Neural cell (in vitro differentiated cells): ENCODE results near the gene CCN5. TPM values are rescaled to one million over a fixed set of nuclear protein-coding genes. Genes with fewer than 3 reads are reported as not detected.
A peak's percentile ranks its signal among the peaks of the same experiment; 100 is the strongest.

ENCODE experiments used
- H2AFZ ChIP-seq: fragments of 200-600, 300-800 bp; sonication (generic), shearing (Covaris generic); 2 replicates; pipeline ENCODE4 v1.6.0; 2014; ENCODE audit warnings: low read depth, mild to moderate bottlenecking, antibody characterized with exemption, low read length, moderate library complexity
- H3F3A ChIP-seq: fragments of 200-600 bp; shearing (Covaris generic); 2 replicates; pipeline ENCODE4 v1.6.1; 2016; ENCODE audit warnings: mild to moderate bottlenecking, moderate library complexity, mixed read lengths, antibody characterized with exemption, low read length; ENCODE audit not compliant: insufficient read depth, poor library complexity, severe bottlenecking
- H3K27ac ChIP-seq: fragments of 200-600, 300-800 bp; sonication (generic), shearing (Covaris generic); 2 replicates; pipeline ENCODE4 v1.5.1; 2014; ENCODE audit warnings: mild to moderate bottlenecking, low read length, moderate library complexity
- H3K27me3 ChIP-seq: fragments of 300-800, 200-600 bp; sonication (generic), shearing (Covaris generic); 2 replicates; pipeline ENCODE4 v1.6.0; 2014; ENCODE audit warnings: mild to moderate bottlenecking, low read depth, low read length, moderate library complexity; ENCODE audit not compliant: insufficient read depth
- H3K36me3 ChIP-seq: fragments of 300-800, 200-600 bp; sonication (generic), shearing (Covaris generic); 2 replicates; pipeline ENCODE4 v1.5.1; 2014; ENCODE audit warnings: mild to moderate bottlenecking, antibody characterized with exemption, low read length, moderate library complexity; ENCODE audit not compliant: insufficient read depth
- H3K4me2 ChIP-seq: fragments of 300-800, 200-600 bp; sonication (generic), shearing (Covaris generic); 2 replicates; pipeline ENCODE4 v1.6.0; 2014; ENCODE audit warnings: mild to moderate bottlenecking, low read length
- H3K4me3 ChIP-seq: fragments of 300-800, 200-600 bp; sonication (generic), shearing (Covaris generic); 2 replicates; pipeline ENCODE4 v1.5.1; 2014; ENCODE audit warnings: mild to moderate bottlenecking, low read length, moderate library complexity
- H3K79me2 ChIP-seq: fragments of 200-600 bp; shearing (Covaris generic); replicated peaks from 2 replicates; pipeline ENCODE4 v1.6.0; 2014; ENCODE audit warnings: mild to moderate bottlenecking, low read length, moderate library complexity; ENCODE audit not compliant: insufficient read depth
- H3K9ac ChIP-seq: fragments of 300-800, 200-600 bp; sonication (generic), shearing (Covaris generic); 2 replicates; pipeline ENCODE4 v1.6.1; 2016; ENCODE audit warnings: mild to moderate bottlenecking, low read length, mixed read lengths
- H3K9me2 ChIP-seq: fragments of 200-600 bp; shearing (Covaris generic); 2 replicates; pipeline ENCODE4 v1.6.1; 2016; ENCODE audit warnings: mild to moderate bottlenecking, low read length, mixed read lengths; ENCODE audit not compliant: insufficient read depth
- H3K9me3 ChIP-seq: fragments of 200-600, 300-800 bp; sonication (generic), shearing (Covaris generic); 2 replicates; pipeline ENCODE4 v1.6.1; 2016; ENCODE audit warnings: mild to moderate bottlenecking, mixed run types, low read length, moderate library complexity, mixed read lengths
- H4K20me1 ChIP-seq: fragments of 200-600 bp; shearing (Covaris generic); 2 replicates; pipeline ENCODE4 v1.6.1; 2016; ENCODE audit warnings: mild to moderate bottlenecking, mixed run types; ENCODE audit not compliant: insufficient read depth
- CTCF ChIP-seq: fragments of 450-650 bp; IDR thresholded peaks from 2 replicates; pipeline ENCODE4 v1.5.1; 2014; ENCODE audit warnings: antibody characterized with exemption, mild to moderate bottlenecking, moderate library complexity; ENCODE audit not compliant: poor library complexity, severe bottlenecking
- EP300 ChIP-seq: fragments of 450-650 bp; conservative IDR thresholded peaks from 2 replicates; pipeline ENCODE4 v1.6.1; 2014; ENCODE audit warnings: antibody characterized with exemption, mild to moderate bottlenecking, moderate library complexity; ENCODE audit not compliant: poor library complexity, severe bottlenecking
- EZH2 ChIP-seq: fragments of 200-600, 300-800 bp; shearing (Covaris generic), sonication (generic); IDR thresholded peaks from 2 replicates; pipeline ENCODE4 v1.6.1; 2014; ENCODE audit warnings: antibody characterized with exemption, low read length, borderline replicate concordance, mild to moderate bottlenecking; ENCODE audit not compliant: insufficient read depth, poor library complexity, severe bottlenecking
- MXI1 ChIP-seq: fragments of 450-650 bp; conservative IDR thresholded peaks from 2 replicates; pipeline ENCODE4 v1.6.1; 2014; ENCODE audit warnings: antibody characterized with exemption, mild to moderate bottlenecking; ENCODE audit not compliant: poor library complexity, severe bottlenecking
- POLR2AphosphoS5 ChIP-seq: IDR thresholded peaks from 2 replicates; pipeline ENCODE4 v1.6.1; 2012
- RAD21 ChIP-seq: fragments of 450-650 bp; conservative IDR thresholded peaks from 2 replicates; pipeline ENCODE4 v1.6.1; 2014; ENCODE audit warnings: antibody characterized with exemption, mild to moderate bottlenecking, moderate library complexity
- SMC3 ChIP-seq: fragments of 450-650 bp; conservative IDR thresholded peaks from 2 replicates; pipeline ENCODE4 v1.6.1; 2014; ENCODE audit warnings: antibody characterized with exemption, mild to moderate bottlenecking, moderate library complexity; ENCODE audit not compliant: poor library complexity
- TAF1 ChIP-seq: IDR thresholded peaks from 2 replicates; pipeline ENCODE4 v1.6.1; 2012; ENCODE audit warnings: low read depth
- polyA plus RNA-seq: library from polyadenylated mRNA; depleted of rRNA; stranded (reverse); fragments of >200 nt; gene quantifications from 2 replicates; pipeline ENCODE4 v1.2.3, GENCODE V29; 2014
- TF ChIP-seq, protein P1 (sequence below): IDR thresholded peaks from 2 replicates; pipeline ENCODE4 v1.6.1; 2012; ENCODE audit warnings: borderline replicate concordance

CCN5 gene
- polyA plus RNA-seq, 1 donor from 2014 or later, result not detected

DNA sequence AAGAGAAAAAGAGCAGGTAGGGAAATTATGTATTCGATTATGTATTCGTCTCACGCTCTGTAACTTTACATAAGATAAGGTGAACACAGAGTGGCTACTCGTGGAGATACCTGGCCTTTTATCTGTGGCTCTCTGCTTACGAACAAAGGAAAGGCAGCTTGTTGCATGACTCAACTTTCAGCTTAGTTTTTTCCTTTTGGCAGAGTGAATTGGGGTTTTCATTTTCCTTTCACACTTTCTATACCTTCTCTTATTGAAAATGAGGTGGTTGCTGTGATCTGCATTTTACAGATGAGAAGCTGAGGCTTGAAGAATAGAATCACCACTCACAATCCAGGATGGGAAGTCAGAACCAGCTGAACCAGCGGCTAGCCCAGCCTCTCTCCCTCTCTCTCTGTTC, 17.2 kb downstream of the CCN5 start:
- no peaks in the 10 kb centered on the region for H3K27me3 ChIP-seq
- H3K79me2 ChIP-seq, result no peaks in the 10 kb centered on the region
- H3F3A ChIP-seq, result no peaks in the 10 kb centered on the region
- no peaks in the 10 kb centered on the region for H3K9me2 ChIP-seq
- H2AFZ ChIP-seq, result no peak overlapping the region
- H3K9me3 ChIP-seq, result no peaks in the 10 kb centered on the region
- H3K9ac ChIP-seq, result no peak overlapping the region
- H3K36me3 ChIP-seq, result no peaks in the 10 kb centered on the region
- no peaks in the 10 kb centered on the region for H4K20me1 ChIP-seq
- no peak overlapping the region for H3K4me2 ChIP-seq
- no peak overlapping the region for H3K27ac ChIP-seq
- TF ChIP-seq, protein P1, sequence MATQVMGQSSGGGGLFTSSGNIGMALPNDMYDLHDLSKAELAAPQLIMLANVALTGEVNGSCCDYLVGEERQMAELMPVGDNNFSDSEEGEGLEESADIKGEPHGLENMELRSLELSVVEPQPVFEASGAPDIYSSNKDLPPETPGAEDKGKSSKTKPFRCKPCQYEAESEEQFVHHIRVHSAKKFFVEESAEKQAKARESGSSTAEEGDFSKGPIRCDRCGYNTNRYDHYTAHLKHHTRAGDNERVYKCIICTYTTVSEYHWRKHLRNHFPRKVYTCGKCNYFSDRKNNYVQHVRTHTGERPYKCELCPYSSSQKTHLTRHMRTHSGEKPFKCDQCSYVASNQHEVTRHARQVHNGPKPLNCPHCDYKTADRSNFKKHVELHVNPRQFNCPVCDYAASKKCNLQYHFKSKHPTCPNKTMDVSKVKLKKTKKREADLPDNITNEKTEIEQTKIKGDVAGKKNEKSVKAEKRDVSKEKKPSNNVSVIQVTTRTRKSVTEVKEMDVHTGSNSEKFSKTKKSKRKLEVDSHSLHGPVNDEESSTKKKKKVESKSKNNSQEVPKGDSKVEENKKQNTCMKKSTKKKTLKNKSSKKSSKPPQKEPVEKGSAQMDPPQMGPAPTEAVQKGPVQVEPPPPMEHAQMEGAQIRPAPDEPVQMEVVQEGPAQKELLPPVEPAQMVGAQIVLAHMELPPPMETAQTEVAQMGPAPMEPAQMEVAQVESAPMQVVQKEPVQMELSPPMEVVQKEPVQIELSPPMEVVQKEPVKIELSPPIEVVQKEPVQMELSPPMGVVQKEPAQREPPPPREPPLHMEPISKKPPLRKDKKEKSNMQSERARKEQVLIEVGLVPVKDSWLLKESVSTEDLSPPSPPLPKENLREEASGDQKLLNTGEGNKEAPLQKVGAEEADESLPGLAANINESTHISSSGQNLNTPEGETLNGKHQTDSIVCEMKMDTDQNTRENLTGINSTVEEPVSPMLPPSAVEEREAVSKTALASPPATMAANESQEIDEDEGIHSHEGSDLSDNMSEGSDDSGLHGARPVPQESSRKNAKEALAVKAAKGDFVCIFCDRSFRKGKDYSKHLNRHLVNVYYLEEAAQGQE, result no peak
- TF ChIP-seq CTCF (no peak), POLR2AphosphoS5 (no peak), EZH2 (no peak), MXI1 (no peak), TAF1 (no peak), EP300 (no peak), RAD21 (no peak), SMC3 (no peak)
- H3K4me3 ChIP-seq, result no peak overlapping the region

GRCh38 chr20:44733341-44734069, 18.3 kb downstream of the CCN5 start:
- Histone ChIP-seq H3K9ac (no peak overlapping the region), H3K9me3 (no peaks in the 10 kb centered on the region), H3K79me2 (no peaks in the 10 kb centered on the region), H3K4me2 (no peak overlapping the region), H3K4me3 (no peak overlapping the region), H3K27me3 (no peaks in the 10 kb centered on the region), H4K20me1 (no peaks in the 10 kb centered on the region), H3K36me3 (no peaks in the 10 kb centered on the region), H2AFZ (no peak overlapping the region), H3F3A (no peaks in the 10 kb centered on the region), H3K9me2 (no peaks in the 10 kb centered on the region), H3K27ac (no peak overlapping the region)
- TF ChIP-seq EP300, result no peak
- peak; percentile 41 for TF ChIP-seq SMC3
- no peak for TF ChIP-seq POLR2AphosphoS5
- peak; percentile 43 for TF ChIP-seq RAD21
- TF ChIP-seq CTCF, result peak; percentile 51
